HG03432 (cell line): ENCODE results near the gene DNAJB13.
A peak's percentile ranks its signal among the peaks of the same experiment; 100 is the strongest.
"Not testable (repeated sequence)": the region's sequence is repeated elsewhere in the genome, so short reads cannot be mapped to it uniquely, and the experiment has no call there.

Source experiments
- ATAC-seq: cut with Tn5 transposase; IDR thresholded peaks from one replicate; pipeline ENCODE4 v1.9.1; 2021; ENCODE audit warnings: mild to moderate bottlenecking, moderate library complexity; ENCODE audit not compliant: unreplicated experiment

The DNAJB13 gene

DNA sequence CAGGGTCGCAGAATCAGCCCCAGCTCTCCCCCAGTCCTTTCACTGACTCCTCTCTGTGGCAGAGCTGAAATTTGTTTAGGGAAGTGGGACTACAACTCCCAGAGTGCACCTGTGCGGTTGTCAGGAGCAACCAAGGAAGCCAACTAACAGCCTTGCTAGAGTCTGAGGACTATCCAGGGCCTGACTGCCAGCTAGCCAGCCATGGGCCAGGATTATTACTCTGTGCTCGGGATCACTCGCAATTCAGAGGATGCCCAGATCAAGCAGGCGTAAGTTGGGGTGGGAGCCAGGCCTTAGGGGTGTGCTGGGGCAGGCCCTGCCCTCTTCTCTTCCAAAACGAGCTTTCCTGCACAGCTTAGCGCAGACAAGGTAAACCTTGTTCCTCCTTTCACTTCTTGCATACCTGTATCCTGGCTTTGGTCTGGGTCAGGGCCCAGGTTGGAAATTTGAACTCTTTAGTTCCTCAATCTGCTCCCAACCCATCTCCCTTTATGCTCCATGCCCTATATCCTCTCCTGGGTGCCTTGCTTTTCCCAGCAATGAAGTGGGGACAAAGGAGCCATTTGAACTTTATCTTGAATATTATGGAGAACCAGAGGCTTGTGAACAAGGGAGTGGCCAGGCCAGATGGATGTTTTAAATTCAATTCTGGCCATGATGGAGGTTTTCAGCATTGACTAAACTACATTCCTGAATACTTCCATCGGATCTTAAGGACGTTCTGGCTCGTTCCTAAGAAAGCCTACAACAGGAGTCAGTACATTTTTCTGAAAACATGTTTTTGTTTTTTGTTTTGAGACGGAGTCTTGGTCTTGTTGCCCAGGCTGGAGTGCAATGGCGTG is at the start of gene DNAJB13:
Gene DNAJB13 (plus strand): TSS at position 158 of the 842 bp plus-strand sequence. CDS start 44 bp downstream, at position 202.
- ATAC-seq: peak; percentile 73

GRCh38 chr11:73902303-73902702 is 48.5 kb upstream of the DNAJB13 start:
- ATAC-seq: no peak

- ATAC-seq: no peak
Measured at GRCh38 chr11:73907191-73907590, 43.6 kb upstream of the DNAJB13 start.

DNA sequence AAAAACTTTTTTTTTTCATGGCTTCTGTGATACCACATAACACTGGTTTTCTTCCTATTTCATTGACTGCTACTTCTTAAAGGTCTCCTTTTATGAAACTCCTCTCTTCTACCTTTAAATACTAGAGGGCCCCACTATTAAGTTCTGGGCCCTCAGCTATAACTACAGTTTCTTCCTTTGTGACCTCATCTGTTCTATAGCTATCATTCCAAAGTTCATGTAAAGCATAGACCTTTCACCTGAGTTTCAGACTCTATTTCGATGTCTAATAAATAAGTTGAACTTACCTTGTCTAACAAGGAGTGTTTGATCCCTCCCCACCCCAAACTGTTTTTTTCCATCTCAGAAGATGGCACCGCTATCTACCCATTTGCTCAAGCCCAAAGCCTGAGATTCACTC is 38.8 kb upstream of the DNAJB13 start:
- no peak for ATAC-seq

DNA sequence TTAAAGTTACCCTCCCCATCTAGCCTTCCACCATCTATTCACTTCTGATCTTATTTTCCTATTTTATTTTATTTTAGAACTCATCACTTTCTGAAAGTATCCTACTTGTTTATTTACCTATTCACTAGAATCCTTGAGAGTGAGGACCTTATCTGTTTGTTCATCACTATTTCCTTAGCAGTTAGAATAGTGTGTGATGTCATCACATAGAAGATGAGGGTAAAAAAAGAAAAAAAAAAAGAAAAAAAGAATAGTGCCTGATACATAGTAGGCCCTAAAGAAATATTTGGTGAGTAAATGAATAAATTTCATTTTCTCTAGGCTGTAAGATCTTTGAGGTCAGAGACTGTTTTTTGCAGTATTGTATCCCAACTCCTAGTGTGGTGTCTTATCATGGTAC is 37.4 kb upstream of the DNAJB13 start:
- no peak for ATAC-seq

DNA sequence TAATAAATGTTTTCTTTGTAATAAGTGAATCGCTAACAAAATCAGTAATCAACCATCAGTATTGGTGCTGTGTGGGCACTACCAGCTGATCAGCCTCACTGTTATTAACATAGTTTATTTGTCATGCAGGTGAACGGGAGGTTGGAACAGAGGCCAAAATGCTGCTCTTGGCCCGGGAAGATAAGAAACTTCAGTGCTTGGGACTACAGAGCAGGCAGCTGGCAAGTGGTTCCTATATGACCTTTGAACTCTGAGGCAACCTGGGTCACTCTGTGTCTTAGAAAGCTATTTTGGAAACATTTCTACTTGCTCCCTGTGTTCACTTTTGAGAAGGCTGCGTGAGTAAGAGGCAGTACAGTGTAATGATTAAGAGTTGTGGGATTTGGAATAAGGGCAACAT is 36.5 kb upstream of the DNAJB13 start:
- ATAC-seq: no peak

- no peak for ATAC-seq
Measured at GRCh38 chr11:73916435-73916834, 34.4 kb upstream of the DNAJB13 start.

DNA sequence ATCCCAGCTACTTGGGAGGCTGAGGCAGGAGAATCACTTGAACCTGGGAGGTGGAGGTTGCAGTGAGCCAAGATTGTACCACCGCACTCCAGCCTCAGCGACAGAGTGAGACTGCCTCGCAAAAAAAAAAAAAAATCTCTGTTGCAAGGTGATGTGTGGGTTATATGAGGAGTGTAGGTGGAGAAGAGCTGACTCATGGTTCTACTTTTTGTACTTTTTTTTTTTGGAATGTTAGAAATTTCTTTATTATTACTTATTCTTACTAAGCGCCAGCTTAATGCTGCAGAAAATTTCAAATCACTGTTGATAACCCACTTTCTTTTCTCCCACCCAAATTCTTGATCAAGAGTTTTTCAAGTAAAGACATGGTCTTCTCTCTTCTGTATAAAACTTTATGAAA is 29.6 kb upstream of the DNAJB13 start:
- ATAC-seq: no peak

GRCh38 chr11:73929388-73929787 is 21.4 kb upstream of the DNAJB13 start:
- no peak for ATAC-seq

DNA sequence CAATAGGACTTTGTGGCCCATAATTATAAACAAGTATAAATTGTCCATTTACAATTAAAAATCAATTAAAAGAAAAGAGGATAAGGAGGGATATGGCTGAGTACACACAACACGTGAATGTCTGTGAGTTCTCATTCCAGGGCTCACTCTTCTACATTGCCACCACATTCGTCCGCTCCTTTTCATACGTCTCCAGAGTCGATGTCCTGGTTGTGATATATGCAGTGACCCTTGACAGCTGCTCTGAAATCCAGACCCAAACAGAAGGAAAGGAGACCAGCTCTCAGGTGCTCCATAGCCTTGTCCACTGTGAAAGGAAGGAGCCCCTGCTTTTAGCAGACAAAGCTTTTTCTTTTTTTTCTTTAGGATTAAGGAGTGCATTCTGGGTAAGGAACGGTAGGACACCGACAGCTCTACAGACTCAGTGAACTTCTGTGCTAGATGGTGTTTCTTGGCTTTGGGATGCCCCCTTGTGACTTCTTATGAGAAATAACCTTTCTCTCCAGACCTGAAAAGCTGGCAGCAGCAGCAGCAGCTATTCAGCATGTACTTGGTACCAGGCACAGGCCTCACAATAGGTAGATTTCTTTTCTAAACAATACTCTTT is 19.7 kb upstream of the DNAJB13 start:
- no peak for ATAC-seq

DNA sequence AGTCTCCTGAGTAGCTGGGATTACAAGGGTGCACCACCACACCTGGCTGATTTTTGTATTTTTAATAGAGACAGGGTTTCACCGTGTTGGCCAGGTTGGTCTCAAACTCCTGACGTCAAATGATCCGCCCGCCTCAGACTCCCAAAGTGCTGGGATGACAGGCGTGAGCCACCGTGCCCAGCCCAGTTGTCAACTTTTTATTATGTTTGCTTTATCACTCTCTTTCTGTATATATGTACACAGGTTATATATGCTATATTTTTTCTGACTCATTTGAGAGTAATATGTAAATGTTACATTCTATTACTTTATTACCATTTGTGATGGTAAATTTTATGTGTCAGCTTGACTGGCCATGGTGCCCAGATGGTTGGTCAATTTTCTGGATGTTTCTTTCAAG is 18.9 kb upstream of the DNAJB13 start:
- ATAC-seq: no peak

DNA sequence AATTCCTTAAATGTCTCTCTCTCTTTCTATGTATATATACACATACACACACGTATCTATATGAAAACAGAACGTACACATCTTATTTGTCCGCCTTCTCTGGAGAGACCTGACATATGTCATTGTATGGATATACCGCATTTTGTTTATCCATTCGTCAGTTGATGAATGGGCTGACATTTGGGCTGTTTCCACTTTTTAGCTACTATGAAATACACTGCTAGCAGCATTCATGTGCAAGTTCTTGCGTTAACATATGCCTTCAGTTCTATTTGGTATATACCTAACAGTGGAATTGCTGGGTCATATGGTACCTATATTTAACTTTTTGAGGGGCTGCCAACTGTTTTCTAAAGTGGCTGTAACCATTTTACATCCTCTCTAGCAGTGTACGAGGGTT is 18.0 kb upstream of the DNAJB13 start:
- ATAC-seq: no peak

- not testable (repeated sequence) for ATAC-seq
Measured at GRCh38 chr11:73936047-73936446, 14.8 kb upstream of the DNAJB13 start.

- no peak for ATAC-seq
Measured at GRCh38 chr11:73939096-73939495, 11.7 kb upstream of the DNAJB13 start.

GRCh38 chr11:73940801-73941570 is 9.8 kb upstream of the DNAJB13 start:
- ATAC-seq: no peak

DNA sequence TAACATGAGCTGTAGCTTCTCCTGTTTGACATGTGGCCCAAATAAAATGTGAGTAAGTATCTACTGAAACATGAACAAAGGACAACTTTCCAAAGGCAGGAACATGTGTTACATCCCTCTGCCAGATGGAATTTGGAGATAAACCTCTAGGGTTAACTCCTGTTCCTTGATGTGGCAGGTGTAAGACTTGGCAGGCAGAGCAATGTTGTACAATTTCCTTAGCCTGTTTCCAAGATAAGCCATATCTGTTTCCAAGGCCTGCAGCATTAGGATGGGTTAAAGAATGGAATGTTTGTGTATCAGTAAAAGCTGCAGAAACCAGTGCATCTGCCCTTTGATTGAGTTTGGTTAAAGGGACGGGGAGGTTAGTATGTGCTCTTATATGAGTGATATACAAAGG is 8.8 kb upstream of the DNAJB13 start:
- no peak for ATAC-seq

GRCh38 chr11:73944085-73944484 is 6.7 kb upstream of the DNAJB13 start:
- no peak for ATAC-seq

GRCh38 chr11:73944901-73945300 is 5.9 kb upstream of the DNAJB13 start:
- no peak for ATAC-seq

DNA sequence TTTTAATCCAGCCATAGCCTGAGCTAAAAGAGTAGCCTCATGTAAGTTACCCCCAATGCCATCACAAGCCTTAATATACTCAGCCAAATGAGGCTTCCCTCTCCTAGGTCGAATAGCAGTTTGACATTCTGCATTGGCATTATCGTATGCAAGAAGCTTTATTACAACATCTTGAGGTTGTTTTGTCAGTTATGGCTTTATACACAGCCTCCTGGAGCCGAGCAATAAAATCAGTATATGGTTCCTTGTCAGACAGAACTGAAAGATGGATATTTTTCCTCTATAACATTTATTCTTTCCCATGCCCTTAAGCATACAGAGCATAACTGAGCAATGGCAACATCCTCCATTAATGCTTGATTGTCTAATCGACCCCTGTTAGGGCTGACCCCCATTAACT is 5.4 kb upstream of the DNAJB13 start:
- ATAC-seq: no peak

- ATAC-seq: no peak
Measured at GRCh38 chr11:73946798-73947458, 3.9 kb upstream of the DNAJB13 start.

- ATAC-seq: no peak
Measured at GRCh38 chr11:73949246-73949645, 1.6 kb upstream of the DNAJB13 start.
